ENCODE data around the gene DEDD2. TPM values are rescaled to one million over a fixed set of nuclear protein-coding genes. Genes with fewer than 3 reads are reported as not detected.

DEDD2 gene
- total RNA-seq, 3 donors from 2014 or later (not counting 1 experiment from before 2014, with no cell fraction given), result 83.2 to 110 (median 83.7) TPM

- peaks cover 78% of the 10 kb centered on the region for H3K36me3 ChIP-seq (ENCODE audit: control insufficient read depth, insufficient read depth, low read length)
- no peaks in the 10 kb centered on the region for H3K36me3 Mint-ChIP-seq
- H3K27me3 ChIP-seq (ENCODE audit: control insufficient read depth, insufficient read depth, low read length), result no peaks in the 10 kb centered on the region
Observed at GRCh38 chr19:42229855-42230351, 12.4 kb upstream of the DEDD2 start.

GRCh38 chr19:42229301-42229854 is 11.9 kb upstream of the DEDD2 start:
- no peak for TF ChIP-seq CTCF (IDR thresholded peaks at IDR 0.05)
- no peaks in the 10 kb centered on the region for H3K9me3 ChIP-seq (ENCODE audit: control insufficient read depth, insufficient read depth, low read length)
- no peaks in the 10 kb centered on the region for H3K27me3 ChIP-seq (ENCODE audit: control insufficient read depth, insufficient read depth, low read length)
- no peak overlapping the region for H3K27ac ChIP-seq (ENCODE audit: low read length)
- peak in 1 of 3 donors; percentile 31 for ATAC-seq
- no peaks in the 10 kb centered on the region for H3K9me3 Mint-ChIP-seq
- H3K27me3 Mint-ChIP-seq (ENCODE audit: low read depth in 2 of 2), result no peaks in the 10 kb centered on the region
- H3K4me3 ChIP-seq (ENCODE audit: low read length), result no peak overlapping the region
- no peak for DNase-seq
- no peaks in the 10 kb centered on the region for H3K4me1 ChIP-seq (ENCODE audit: control insufficient read depth, insufficient read depth, low read length)
- H3K27ac Mint-ChIP-seq, result peak overlapping the region; percentile 65 to 67
- H3K36me3 Mint-ChIP-seq, result no peaks in the 10 kb centered on the region
- peaks cover 79% of the 10 kb centered on the region for H3K36me3 ChIP-seq (ENCODE audit: control insufficient read depth, insufficient read depth, low read length)
- H3K4me1 Mint-ChIP-seq, result peaks cover 7 to 29% of the 10 kb centered on the region in 2 donors
- 76% methylated on average over 2 of the region's 4 CpGs for WGBS (ENCODE audit: insufficient coverage)
- no peak overlapping the region for H3K4me3 Mint-ChIP-seq
- intact Hi-C loops (cut with micrococcal nuclease), result no loop called here

More at GRCh38 chr19:42229855-42230351, 12.4 kb upstream of the DEDD2 start:
- no peaks in the 10 kb centered on the region for H3K27me3 Mint-ChIP-seq (ENCODE audit: low read depth in 2 of 2)
- no peak for DNase-seq
- WGBS (ENCODE audit: insufficient coverage), result 76% methylated on average over 8 of the region's 8 CpGs
- Histone ChIP-seq H3K4me3 (ENCODE audit: low read length) (no peak overlapping the region), H3K4me1 (ENCODE audit: control insufficient read depth, insufficient read depth, low read length) (no peaks in the 10 kb centered on the region), H3K9me3 (ENCODE audit: control insufficient read depth, insufficient read depth, low read length) (no peaks in the 10 kb centered on the region), H3K27ac (ENCODE audit: low read length) (no peak overlapping the region)
- peaks cover 7 to 29% of the 10 kb centered on the region in 2 donors for H3K4me1 Mint-ChIP-seq
- intact Hi-C loops (cut with micrococcal nuclease), result no loop called here
- ATAC-seq, result no peak
- TF ChIP-seq CTCF (IDR thresholded peaks at IDR 0.05), result no peak
- peak overlapping the region; percentile 65 to 67 for H3K27ac Mint-ChIP-seq
- no peak overlapping the region for H3K4me3 Mint-ChIP-seq
- no peaks in the 10 kb centered on the region for H3K9me3 Mint-ChIP-seq

- Mint-ChIP-seq H3K36me3 (no peaks in the 10 kb centered on the region), H3K4me3 (no peak overlapping the region), H3K27me3 (ENCODE audit: low read depth in 2 of 2) (no peaks in the 10 kb centered on the region), H3K27ac (peak overlapping the region; percentile 63 to 65), H3K4me1 (peaks cover 7 to 26% of the 10 kb centered on the region in 2 donors), H3K9me3 (no peaks in the 10 kb centered on the region)
- H3K4me1 ChIP-seq (ENCODE audit: control insufficient read depth, insufficient read depth, low read length), result no peaks in the 10 kb centered on the region
- no peak for DNase-seq
- H3K36me3 ChIP-seq (ENCODE audit: control insufficient read depth, insufficient read depth, low read length), result peaks cover 75% of the 10 kb centered on the region
- no peak overlapping the region for H3K4me3 ChIP-seq (ENCODE audit: low read length)
- H3K9me3 ChIP-seq (ENCODE audit: control insufficient read depth, insufficient read depth, low read length), result no peaks in the 10 kb centered on the region
- H3K27me3 ChIP-seq (ENCODE audit: control insufficient read depth, insufficient read depth, low read length), result no peaks in the 10 kb centered on the region
- intact Hi-C loops (cut with micrococcal nuclease), result no loop called here
- WGBS (ENCODE audit: insufficient coverage), result 87% methylated on average over 4 of the region's 4 CpGs
- no peak for ATAC-seq
- H3K27ac ChIP-seq (ENCODE audit: low read length), result no peak overlapping the region
- no peak for TF ChIP-seq CTCF (IDR thresholded peaks at IDR 0.05)
Observed at GRCh38 chr19:42228641-42229040, 11.2 kb upstream of the DEDD2 start.

GRCh38 chr19:42226886-42227285 is 9.4 kb upstream of the DEDD2 start:
- intact Hi-C loops (cut with micrococcal nuclease), result no loop called here
- no peaks in the 10 kb centered on the region for H3K9me3 Mint-ChIP-seq
- Histone ChIP-seq H3K4me3 (ENCODE audit: low read length) (no peak overlapping the region), H3K4me1 (ENCODE audit: control insufficient read depth, insufficient read depth, low read length) (no peaks in the 10 kb centered on the region), H3K27me3 (ENCODE audit: control insufficient read depth, insufficient read depth, low read length) (no peaks in the 10 kb centered on the region), H3K9me3 (ENCODE audit: control insufficient read depth, insufficient read depth, low read length) (no peaks in the 10 kb centered on the region), H3K36me3 (ENCODE audit: control insufficient read depth, insufficient read depth, low read length) (peaks cover 64% of the 10 kb centered on the region), H3K27ac (ENCODE audit: low read length) (no peak overlapping the region)
- H3K4me1 Mint-ChIP-seq, result peaks cover 15 to 32% of the 10 kb centered on the region in 2 donors
- ATAC-seq (no peak), DNase-seq (no peak)
- H3K4me3 Mint-ChIP-seq, result no peak overlapping the region
- peak overlapping the region in 1 of 2 donors; percentile 8 for H3K27ac Mint-ChIP-seq
- no peaks in the 10 kb centered on the region for H3K36me3 Mint-ChIP-seq
- H3K27me3 Mint-ChIP-seq (ENCODE audit: low read depth in 2 of 2), result no peaks in the 10 kb centered on the region
- no peak for TF ChIP-seq CTCF (IDR thresholded peaks at IDR 0.05)
- 91% methylated on average over 1 of the region's 1 CpG for WGBS (ENCODE audit: insufficient coverage)

All from natural killer cell (primary cell).